Peyer's patch (tissue), 4 donors: ENCODE data around the gene TMEM37. TPM values are rescaled to one million over a fixed set of nuclear protein-coding genes. Genes with fewer than 3 reads are reported as not detected.
A peak's percentile ranks its signal among the peaks of the same experiment; 100 is the strongest.

Source experiments
- DNase-seq, 3 donors: peaks; one replicate each; pipeline ENCODE4 v3.0.0-alpha.2; 2017 to 2019
- H3K27ac ChIP-seq, 4 donors: fragments of 200-600 bp; sonication (generic); one replicate each; pipeline ENCODE4 v1.5.1; 2016 to 2019
- H3K27me3 ChIP-seq, 2 donors: fragments of 200-600 bp; sonication (generic); one replicate each; pipeline ENCODE4 v1.5.1; 2019
- H3K36me3 ChIP-seq, 3 donors: fragments of 200-600 bp; sonication (generic); one replicate each; pipeline ENCODE4 v1.5.1; 2016 to 2019
- H3K4me1 ChIP-seq, 4 donors: fragments of 200-600 bp; sonication (generic); one replicate each; pipeline ENCODE4 v1.5.1; 2016 to 2019
- H3K4me3 ChIP-seq, 4 donors: fragments of 200-600 bp; sonication (generic); 1 replicate in 3 of 4; 2 replicates in 1 of 4; pipeline ENCODE4 v1.5.1; 2016 to 2019; ENCODE audit warnings: mild to moderate bottlenecking in 1 of 4
- H3K9me3 ChIP-seq, 4 donors: fragments of 200-600 bp; sonication (generic); one replicate each; pipeline ENCODE4 v1.5.1; 2016 to 2019; ENCODE audit warnings: mild to moderate bottlenecking in 1 of 4
- CTCF ChIP-seq, 6 experiments: fragments of 450-650 bp in 4 of 6; fragments of 200-600 bp in 2 of 6; sonication (generic) in 1 of 6; IDR thresholded peaks; one replicate each; pipeline ENCODE4 v1.5.1; 2017 to 2019; ENCODE audit warnings: antibody characterized with exemption in 6 of 6, mild to moderate bottlenecking in 3 of 6, moderate library complexity in 1 of 6
- POLR2A ChIP-seq, 2 donors: fragments of 450-650 bp; IDR thresholded peaks; one replicate each; pipeline ENCODE4 v1.5.1; 2017; ENCODE audit warnings: antibody characterized with exemption in 2 of 2, mild to moderate bottlenecking in 2 of 2, moderate library complexity in 2 of 2
- total RNA-seq, 4 donors: library from RNA; depleted of rRNA; stranded (reverse); fragments of >200 nt; gene quantifications; one replicate each; pipeline ENCODE4 v1.1.0, GENCODE V29; 2016

TMEM37 gene
- total RNA-seq, 4 donors from 2014 or later, result 17.3 to 542 (median 214) TPM

- Histone ChIP-seq H3K9me3 (no peaks in the 10 kb centered on the region), H3K27me3 (no peaks in the 10 kb centered on the region), H3K36me3 (no peaks in the 10 kb centered on the region), H3K4me1 (peaks cover 0 to 7% (median 0%) of the 10 kb centered on the region in 4 donors), H3K27ac (no peak overlapping the region), H3K4me3 (no peak overlapping the region)
- no peak for DNase-seq
- TF ChIP-seq CTCF (IDR thresholded peaks at IDR 0.05), result no peak
- no peak for TF ChIP-seq POLR2A (IDR thresholded peaks at IDR 0.05)
Measured at GRCh38 chr2:119405151-119405550, 26.5 kb upstream of the TMEM37 start.

GRCh38 chr2:119407430-119408220 is 24.0 kb upstream of the TMEM37 start:
- H3K9me3 ChIP-seq, result no peaks in the 10 kb centered on the region
- peaks cover 0 to 7% (median 0%) of the 10 kb centered on the region in 4 donors for H3K4me1 ChIP-seq
- TF ChIP-seq POLR2A (IDR thresholded peaks at IDR 0.05) (no peak), CTCF (IDR thresholded peaks at IDR 0.05) (peak in 5 of 6 experiments; percentile 64 to 96 (median 91))
- peak overlapping the region in 3 of 4 donors; percentile 29 to 81 (median 72) for H3K27ac ChIP-seq
- DNase-seq, result peak in 1 of 3 donors; percentile 80
- no peaks in the 10 kb centered on the region for H3K36me3 ChIP-seq
- peak overlapping the region in 2 of 4 donors; percentile 11 to 18 for H3K4me3 ChIP-seq
- H3K27me3 ChIP-seq, result no peaks in the 10 kb centered on the region

GRCh38 chr2:119408221-119408619 is 23.4 kb upstream of the TMEM37 start:
- H3K27ac ChIP-seq, result peak overlapping the region in 3 of 4 donors; percentile 29 to 81 (median 72)
- DNase-seq, result peak in 2 of 3 donors; percentile 64 to 78

GRCh38 chr2:119409506-119409905 is 22.1 kb upstream of the TMEM37 start:
- no peak for DNase-seq
- no peak for TF ChIP-seq POLR2A (IDR thresholded peaks at IDR 0.05)
- TF ChIP-seq CTCF (IDR thresholded peaks at IDR 0.05), result no peak
- H3K9me3 ChIP-seq, result no peaks in the 10 kb centered on the region
- H3K27ac ChIP-seq, result no peak overlapping the region
- H3K27me3 ChIP-seq, result no peaks in the 10 kb centered on the region
- no peak overlapping the region for H3K4me3 ChIP-seq
- H3K4me1 ChIP-seq, result no peaks in the 10 kb centered on the region
- no peaks in the 10 kb centered on the region for H3K36me3 ChIP-seq

More at GRCh38 chr2:119408221-119408619, 23.4 kb upstream of the TMEM37 start:
- no peak for TF ChIP-seq CTCF (IDR thresholded peaks at IDR 0.05)
- peak in 1 of 2 donors; percentile 40 for TF ChIP-seq POLR2A (IDR thresholded peaks at IDR 0.05)
- H3K9me3 ChIP-seq, result no peaks in the 10 kb centered on the region
- H3K4me3 ChIP-seq, result peak overlapping the region in 2 of 4 donors; percentile 11 to 18
- peaks cover 0 to 4% (median 0%) of the 10 kb centered on the region in 4 donors for H3K4me1 ChIP-seq
- no peaks in the 10 kb centered on the region for H3K27me3 ChIP-seq
- H3K36me3 ChIP-seq, result no peaks in the 10 kb centered on the region

GRCh38 chr2:119414894-119415293 is 16.8 kb upstream of the TMEM37 start:
- Histone ChIP-seq H3K36me3 (no peaks in the 10 kb centered on the region), H3K4me1 (peaks cover 0 to 13% (median 0%) of the 10 kb centered on the region in 4 donors), H3K4me3 (no peak overlapping the region), H3K27me3 (no peaks in the 10 kb centered on the region), H3K27ac (no peak overlapping the region), H3K9me3 (no peaks in the 10 kb centered on the region)
- TF ChIP-seq POLR2A (IDR thresholded peaks at IDR 0.05) (no peak), CTCF (IDR thresholded peaks at IDR 0.05) (no peak)
- no peak for DNase-seq
